ENCODE results near the gene TLE4. TPM values are rescaled to one million over a fixed set of nuclear protein-coding genes. Genes with fewer than 3 reads are reported as not detected.

The TLE4 gene
- polyA plus RNA-seq, 2 of the 4 experiments (the other 2 are of a cell fraction), result 14.3 to 23.1 TPM

DNA sequence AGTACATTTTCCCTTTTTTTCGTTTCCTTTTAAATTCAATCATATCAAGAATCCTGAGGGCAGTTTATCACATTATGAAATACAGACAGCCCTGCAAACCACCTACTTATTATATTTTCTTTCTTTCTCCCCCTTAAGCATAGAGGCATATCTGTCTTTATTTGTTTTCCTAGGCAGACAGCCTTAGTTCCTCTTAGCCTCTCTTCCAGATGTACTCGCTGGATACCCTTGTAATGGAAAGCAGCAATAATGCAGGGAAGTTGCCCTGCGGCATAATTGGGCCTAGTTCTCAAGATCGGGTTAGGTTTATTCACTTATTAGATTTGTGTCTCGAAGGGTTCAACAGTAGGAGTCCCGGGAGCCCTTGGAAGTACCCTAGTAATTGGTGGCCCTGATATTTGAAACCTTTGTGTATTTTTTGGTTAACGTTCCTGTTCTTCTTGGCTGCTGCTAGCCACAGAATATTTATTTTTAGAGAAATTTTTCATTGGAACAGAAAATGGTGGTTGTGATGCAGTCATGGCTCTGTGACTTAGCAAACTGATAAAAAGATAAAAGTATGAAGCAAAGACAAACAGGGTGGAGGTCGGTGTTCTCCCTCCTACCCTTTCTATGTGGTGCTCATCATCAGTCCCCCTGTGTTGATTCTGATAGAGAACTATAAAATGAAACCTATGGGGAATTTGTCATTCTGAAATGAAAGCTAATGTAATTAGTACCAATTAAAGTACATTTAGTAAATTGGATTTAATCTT, 6.4 kb downstream of the TLE4 start:
- POLR2A ChIA-PET, result no interaction called here
- Histone ChIP-seq H3K27ac (no peak overlapping the region), H3K4me3 (no peak overlapping the region), H3K9me3 (no peaks in the 10 kb centered on the region), H3K4me1 (peaks cover 15% of the 10 kb centered on the region; the same call in 2 of the 3 replicates), H3K4me2 (no peak overlapping the region)
- DNase-seq (ENCODE audit: low read depth in 1 of 2, low spot score in 1 of 2), result no peak
- TF ChIP-seq SREBF2 (IDR thresholded peaks at IDR 0.05) (no peak), NPAS2 (CRISPR knock-in tag; IDR thresholded peaks at IDR 0.05; ENCODE audit: borderline replicate concordance) (no peak), CBX2 (IDR thresholded peaks at IDR 0.05; ENCODE audit: borderline replicate concordance, low read depth) (no peak), RFX5 (IDR thresholded peaks at IDR 0.05) (no peak), JUN (IDR thresholded peaks at IDR 0.05) (no peak), HMGXB4 (CRISPR knock-in tag; IDR thresholded peaks at IDR 0.05; ENCODE audit: borderline replicate concordance) (no peak), MAFK (IDR thresholded peaks at IDR 0.05; ENCODE audit: partially characterized antibody) (no peak), CHD4 (IDR thresholded peaks at IDR 0.05; ENCODE audit: borderline replicate concordance) (no peak), MYC (IDR thresholded peaks at IDR 0.05; ENCODE audit: borderline replicate concordance, low read length) (no peak), MAZ (IDR thresholded peaks at IDR 0.05; ENCODE audit: borderline replicate concordance, low read depth, low read length) (no peak), CBX8 (IDR thresholded peaks at IDR 0.05) (no peak), SMC3 (IDR thresholded peaks at IDR 0.05) (no peak), PHF8 (IDR thresholded peaks at IDR 0.05; ENCODE audit: borderline replicate concordance, low read depth) (no peak), PBX3 (IDR thresholded peaks at IDR 0.05) (no peak)
- CTCF ChIA-PET, result no interaction called here
- FAIRE-seq, result no peak
- no peak for ATAC-seq
- WGBS (ENCODE audit: missing lambda C conversion rate), result 90% methylated on average over 8 of the region's 8 CpGs

- FAIRE-seq (no peak), ATAC-seq (no peak), DNase-seq (ENCODE audit: low read depth in 1 of 2, low spot score in 1 of 2) (no peak)
- H3K27ac ChIP-seq, result no peak overlapping the region
- no peak overlapping the region for H3K4me3 ChIP-seq
- CTCF ChIA-PET, result no interaction called here
- H3K4me2 ChIP-seq, result no peak overlapping the region
- H3K9me3 ChIP-seq, result no peaks in the 10 kb centered on the region
- POLR2A ChIA-PET, result no interaction called here
- TF ChIP-seq HOXB5 (CRISPR knock-in tag; IDR thresholded peaks at IDR 0.05), result no peak
- no peak for TF ChIP-seq MYC (IDR thresholded peaks at IDR 0.05; ENCODE audit: borderline replicate concordance, low read length)
- no peak for TF ChIP-seq JUNB (IDR thresholded peaks at IDR 0.05)
- no peak for TF ChIP-seq RAD21 (conservative IDR thresholded peaks at IDR 0.05 in 1 of 2, IDR thresholded peaks at IDR 0.05 in 1 of 2)
- peaks cover 15% of the 10 kb centered on the region; the same call in 2 of the 3 replicates for H3K4me1 ChIP-seq
- WGBS (ENCODE audit: missing lambda C conversion rate), result 93% methylated on average over 1 of the region's 1 CpG
Measured at GRCh38 chr9:79578891-79579290, 7.1 kb downstream of the TLE4 start.

GRCh38 chr9:79579624-79580023, 7.9 kb downstream of the TLE4 start:
- no peak for ATAC-seq
- H3K9me3 ChIP-seq, result no peaks in the 10 kb centered on the region
- ChIA-PET POLR2A (no interaction called here), CTCF (no interaction called here)
- H3K4me1 ChIP-seq, result peaks cover 10% of the 10 kb centered on the region; the same call in 2 of the 3 replicates
- no peak for DNase-seq (ENCODE audit: low read depth in 1 of 2, low spot score in 1 of 2)
- TF ChIP-seq MAFK (IDR thresholded peaks at IDR 0.05; ENCODE audit: partially characterized antibody), result peak; percentile 42
- TF ChIP-seq CEBPB (IDR thresholded peaks at IDR 0.05), result no peak
- no peak for TF ChIP-seq NPAS2 (CRISPR knock-in tag; IDR thresholded peaks at IDR 0.05; ENCODE audit: borderline replicate concordance)
- no peak for TF ChIP-seq CBX8 (IDR thresholded peaks at IDR 0.05)
- no peak for TF ChIP-seq ZFP36 (IDR thresholded peaks at IDR 0.05; ENCODE audit: borderline replicate concordance, partially characterized antibody)
- TF ChIP-seq CBX2 (IDR thresholded peaks at IDR 0.05; ENCODE audit: borderline replicate concordance, low read depth), result no peak
- TF ChIP-seq CHD4 (IDR thresholded peaks at IDR 0.05; ENCODE audit: borderline replicate concordance), result no peak
- H3K4me3 ChIP-seq, result no peak overlapping the region
- 54% methylated on average over 2 of the region's 2 CpGs for WGBS (ENCODE audit: missing lambda C conversion rate)
- no peak overlapping the region for H3K4me2 ChIP-seq
- no peak for FAIRE-seq
- no peak overlapping the region for H3K27ac ChIP-seq

All from A549 (cell line).